Vagina (tissue), 2 donors: ENCODE measurements around the gene HELZ.

Experiments
- CTCF ChIP-seq, 3 experiments: fragments of 450-650 bp in 2 of 3; fragments of 200-600 bp in 1 of 3; sonication (generic) in 1 of 3; IDR thresholded peaks; one replicate each; pipeline ENCODE4 v1.5.1; 2017 to 2019; ENCODE audit warnings: antibody characterized with exemption in 3 of 3, mild to moderate bottlenecking in 2 of 3, moderate library complexity in 2 of 3
- POLR2A ChIP-seq, 2 donors: fragments of 450-650 bp; IDR thresholded peaks; one replicate each; pipeline ENCODE4 v1.6.1; 2017; ENCODE audit warnings: antibody characterized with exemption in 2 of 2, mild to moderate bottlenecking in 2 of 2, moderate library complexity in 2 of 2
- POLR2AphosphoS5 ChIP-seq, 2 donors: sonication (generic); formaldehyde crosslinking; IDR thresholded peaks; one replicate each; pipeline ENCODE4 v1.9.0; 2017; ENCODE audit warnings: antibody characterized with exemption in 2 of 2, mild to moderate bottlenecking in 2 of 2, low read depth in 1 of 2; ENCODE audit not compliant: insufficient read depth in 1 of 2

- no peak for TF ChIP-seq CTCF (IDR thresholded peaks at IDR 0.05)
- TF ChIP-seq POLR2A (IDR thresholded peaks at IDR 0.05), result no peak
- no peak for TF ChIP-seq POLR2AphosphoS5 (IDR thresholded peaks at IDR 0.05; ENCODE audit: insufficient read depth in 1 of 2, low read depth in 1 of 2)
Observed at GRCh38 chr17:67244431-67245072, 444 bp downstream of the HELZ start.
